ENCODE measurements around the gene RPRML.

DNA sequence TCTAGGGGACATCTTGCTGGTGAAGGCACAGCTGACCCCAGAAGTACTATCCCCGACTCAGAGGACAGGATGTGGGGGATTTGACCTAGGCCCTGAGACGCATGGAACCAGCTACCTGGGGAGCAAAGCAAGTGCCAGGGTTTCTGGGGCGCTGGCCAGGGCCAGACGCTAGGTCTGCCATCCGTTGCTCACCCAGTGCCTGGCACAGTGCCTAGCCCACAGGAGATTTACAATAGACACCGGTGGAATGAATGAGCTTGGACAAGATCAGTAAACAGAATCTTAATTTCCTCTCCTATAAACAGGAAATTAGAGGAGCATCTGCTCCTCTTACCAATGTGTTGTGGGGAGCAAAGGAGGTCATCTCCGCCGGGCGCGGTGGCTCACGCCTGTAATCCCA is 5.0 kb downstream of the RPRML start:
- no peak for TF ChIP-seq CTCF (conservative IDR thresholded peaks at IDR 0.05 in 1 of 2, IDR thresholded peaks at IDR 0.05 in 1 of 2; ENCODE audit: low read depth in 1 of 2, low read length in 2 of 2)
- no peak for TF ChIP-seq EZH2 (IDR thresholded peaks at IDR 0.05; ENCODE audit: low read length, missing control alignments)
